Hepatocyte (in vitro differentiated cells): ENCODE results near the gene BABAM1. TPM values are rescaled to one million over a fixed set of nuclear protein-coding genes. Genes with fewer than 3 reads are reported as not detected.

ENCODE experiments used
- DNase-seq: peaks from one replicate; pipeline ENCODE4 v3.0.0-alpha.2; 2016; ENCODE audit warnings: low spot score
- H2AFZ ChIP-seq: fragments of 200-600 bp; sonication (generic); 2 replicates; pipeline ENCODE4 v1.6.0; 2016; ENCODE audit warnings: antibody characterized with exemption, mild to moderate bottlenecking
- H3K27ac ChIP-seq: fragments of 200-600 bp; sonication (generic); 2 replicates; pipeline ENCODE4 v1.5.1; 2016; ENCODE audit warnings: mild to moderate bottlenecking
- H3K27me3 ChIP-seq: fragments of 200-600 bp; sonication (generic); 2 replicates; pipeline ENCODE4 v1.6.1; 2016
- H3K36me3 ChIP-seq: fragments of 200-600 bp; sonication (generic); replicated peaks from 2 replicates; pipeline ENCODE4 v1.5.1; 2016; ENCODE audit warnings: low read depth; ENCODE audit not compliant: insufficient read depth
- H3K4me1 ChIP-seq: fragments of 200-600 bp; sonication (generic); 2 replicates; pipeline ENCODE4 v1.5.1; 2016; ENCODE audit warnings: mild to moderate bottlenecking, moderate library complexity; ENCODE audit not compliant: insufficient read depth
- H3K4me2 ChIP-seq: fragments of 200-600 bp; sonication (generic); 2 replicates; pipeline ENCODE4 v1.6.0; 2016
- H3K4me3 ChIP-seq: fragments of 200-600 bp; sonication (generic); 2 replicates; pipeline ENCODE4 v1.5.1; 2016; ENCODE audit warnings: mild to moderate bottlenecking
- H3K79me2 ChIP-seq: fragments of 200-600 bp; sonication (generic); 2 replicates; pipeline ENCODE4 v1.6.0; 2017; ENCODE audit warnings: mild to moderate bottlenecking
- H3K9me2 ChIP-seq: fragments of 200-600 bp; sonication (generic); replicated peaks from 2 replicates; pipeline ENCODE4 v1.6.0; 2017; ENCODE audit warnings: mild to moderate bottlenecking; ENCODE audit not compliant: insufficient read depth
- H3K9me3 ChIP-seq: fragments of 200-600 bp; sonication (generic); 2 replicates; pipeline ENCODE4 v1.5.1; 2016; ENCODE audit warnings: low read depth, mild to moderate bottlenecking
- H4K20me1 ChIP-seq: fragments of 200-600 bp; sonication (generic); 2 replicates; pipeline ENCODE4 v1.6.0; 2016; ENCODE audit warnings: mild to moderate bottlenecking; ENCODE audit not compliant: insufficient read depth, poor library complexity, severe bottlenecking
- EZH2 ChIP-seq: fragments of 200-600 bp; sonication (generic); IDR thresholded peaks from 2 replicates; pipeline ENCODE4 v1.6.1; 2016; ENCODE audit warnings: antibody characterized with exemption, mild to moderate bottlenecking, borderline replicate concordance
- EZH2phosphoT487 ChIP-seq: fragments of 200-600 bp; sonication (generic); IDR thresholded peaks from one replicate; pipeline ENCODE4 v1.6.1; 2018; ENCODE audit warnings: antibody characterized with exemption, mild to moderate bottlenecking, low read depth, moderate library complexity; ENCODE audit not compliant: unreplicated experiment, severe bottlenecking
- WGBS: methylation state at CpG from one replicate; pipeline ENCODE4 v1.1.6; 2016; ENCODE audit warnings: low lambda C conversion rate; ENCODE audit errors: missing lambda C conversion rate; 5-methylcytosine and 5-hydroxymethylcytosine counted together
- polyA plus RNA-seq: library from polyadenylated mRNA; unstranded; fragments of >200 nt; fragmentation: Nextera tagmentation; extraction: Ambion mirVana; gene quantifications from 2 replicates; pipeline ENCODE4 v1.2.1, GENCODE V29; 2016
- total RNA-seq: library from RNA; depleted of rRNA; stranded (reverse); fragments of >200 nt; gene quantifications from 2 replicates; pipeline ENCODE4 v1.2.3, GENCODE V29; 2014
- TF ChIP-seq, protein P1 (sequence below): fragments of 200-600 bp; sonication (generic); IDR thresholded peaks from 2 replicates; pipeline ENCODE4 v1.5.1; 2016; ENCODE audit warnings: antibody characterized with exemption, mild to moderate bottlenecking; ENCODE audit not compliant: poor library complexity

The BABAM1 gene
- 63.8 and 71.4 TPM in 2 replicates for total RNA-seq
- polyA plus RNA-seq: 94.1 and 97.9 TPM in 2 replicates

DNA sequence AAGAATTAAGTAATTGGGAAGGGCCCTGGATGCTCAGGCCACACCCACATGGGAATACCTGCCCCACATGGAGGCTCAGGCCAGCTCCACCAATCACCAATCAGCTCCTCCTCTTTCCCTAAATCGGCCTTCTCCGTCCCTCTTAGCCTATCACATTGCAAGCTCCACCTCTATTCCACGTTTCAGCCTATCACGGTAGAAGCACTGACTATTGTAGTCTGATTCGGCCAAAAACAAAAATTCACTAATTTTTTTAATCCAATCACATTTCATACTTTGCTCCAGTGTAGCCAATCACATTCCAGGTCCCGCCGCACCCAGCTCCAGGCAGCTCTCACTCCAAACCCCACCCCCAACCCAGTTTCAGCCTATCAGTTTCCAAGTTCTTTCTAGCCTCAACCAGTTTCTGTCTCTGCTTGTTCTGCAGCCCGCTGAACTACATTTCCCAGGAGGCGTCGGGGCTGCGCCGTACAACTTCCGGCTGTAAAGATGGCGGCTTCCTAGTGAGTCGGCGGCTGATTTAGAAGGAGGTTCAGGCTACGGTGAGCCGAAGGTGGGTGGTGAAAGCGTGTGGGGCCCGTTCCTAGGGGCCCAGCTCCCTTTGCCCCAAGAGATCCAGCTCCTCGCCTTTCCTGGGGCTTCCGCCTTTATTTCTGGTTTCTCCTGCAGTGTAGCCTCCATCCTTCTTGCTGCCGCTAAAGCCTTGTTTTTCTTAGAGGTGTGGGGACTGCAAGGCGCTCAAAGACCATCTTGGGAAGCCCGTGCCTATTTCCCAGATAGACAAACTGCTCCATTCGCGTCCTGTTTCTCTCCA is at the start of gene BABAM1:
Gene BABAM1, plus strand, starts transcription at position 469 of the 814 bp plus-strand sequence. CDS start 1,364 bp downstream, outside the sequence.
- Histone ChIP-seq H3K9me2 (no peaks in the 10 kb centered on the region), H3K9me3 (no peaks in the 10 kb centered on the region), H3K36me3 (no peaks in the 10 kb centered on the region), H3K27me3 (no peaks in the 10 kb centered on the region), H3K27ac (peak within 1 kb of the TSS; percentile 18), H4K20me1 (no peaks in the 10 kb centered on the region), H3K4me3 (peak within 1 kb of the TSS; percentile 34), H3K79me2 (peaks cover 12% of the 10 kb centered on the region), H3K4me2 (peak within 1 kb of the TSS; percentile 92), H2AFZ (peak within 1 kb of the TSS; percentile 38), H3K4me1 (peaks cover 4% of the 10 kb centered on the region)
- no peak for TF ChIP-seq EZH2phosphoT487
- TF ChIP-seq, protein P1, sequence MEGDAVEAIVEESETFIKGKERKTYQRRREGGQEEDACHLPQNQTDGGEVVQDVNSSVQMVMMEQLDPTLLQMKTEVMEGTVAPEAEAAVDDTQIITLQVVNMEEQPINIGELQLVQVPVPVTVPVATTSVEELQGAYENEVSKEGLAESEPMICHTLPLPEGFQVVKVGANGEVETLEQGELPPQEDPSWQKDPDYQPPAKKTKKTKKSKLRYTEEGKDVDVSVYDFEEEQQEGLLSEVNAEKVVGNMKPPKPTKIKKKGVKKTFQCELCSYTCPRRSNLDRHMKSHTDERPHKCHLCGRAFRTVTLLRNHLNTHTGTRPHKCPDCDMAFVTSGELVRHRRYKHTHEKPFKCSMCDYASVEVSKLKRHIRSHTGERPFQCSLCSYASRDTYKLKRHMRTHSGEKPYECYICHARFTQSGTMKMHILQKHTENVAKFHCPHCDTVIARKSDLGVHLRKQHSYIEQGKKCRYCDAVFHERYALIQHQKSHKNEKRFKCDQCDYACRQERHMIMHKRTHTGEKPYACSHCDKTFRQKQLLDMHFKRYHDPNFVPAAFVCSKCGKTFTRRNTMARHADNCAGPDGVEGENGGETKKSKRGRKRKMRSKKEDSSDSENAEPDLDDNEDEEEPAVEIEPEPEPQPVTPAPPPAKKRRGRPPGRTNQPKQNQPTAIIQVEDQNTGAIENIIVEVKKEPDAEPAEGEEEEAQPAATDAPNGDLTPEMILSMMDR: no peak
- no peak for TF ChIP-seq EZH2
- peak; percentile 97 for DNase-seq
- 1% methylated on average over 27 of the region's 27 CpGs for WGBS

- no peaks in the 10 kb centered on the region for H3K9me2 ChIP-seq
- TF ChIP-seq, protein P1: no peak
- TF ChIP-seq EZH2 (no peak), EZH2phosphoT487 (no peak)
- WGBS: 97% methylated on average over 8 of the region's 8 CpGs
Measured at GRCh38 chr19:17219286-17219685, 48.0 kb upstream of the BABAM1 start.

DNA sequence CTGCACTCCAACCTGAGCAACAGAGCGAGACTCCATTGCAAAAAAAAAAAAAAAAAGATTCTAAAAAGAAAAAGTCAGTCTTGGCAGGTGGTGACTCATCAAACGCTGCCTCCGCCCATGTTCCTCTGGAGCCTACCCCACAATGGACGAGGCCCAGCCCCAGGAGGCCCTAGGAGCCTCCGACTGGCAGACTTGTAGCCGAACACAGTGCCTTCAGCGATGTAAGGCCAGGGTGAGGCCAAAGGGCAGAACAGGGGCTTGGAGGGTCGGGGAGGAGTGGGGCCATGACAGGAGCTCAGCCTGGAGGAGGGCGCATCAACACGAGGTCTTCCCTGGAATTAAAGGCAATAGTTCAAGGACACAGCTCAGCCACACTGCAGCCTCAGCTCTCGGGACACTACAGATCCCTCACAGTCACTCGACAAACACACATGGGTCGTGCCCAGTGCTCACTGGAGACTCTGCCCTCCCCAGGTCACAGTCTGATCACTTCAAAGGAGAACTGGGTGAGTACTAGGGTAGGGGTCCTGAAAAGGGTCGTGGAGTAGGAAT is 47.0 kb upstream of the BABAM1 start:
- H3K9me2 ChIP-seq: no peaks in the 10 kb centered on the region
- H3K9me3 ChIP-seq: no peaks in the 10 kb centered on the region
- H3K4me2 ChIP-seq: peak overlapping the region; percentile 7
- DNase-seq: peak; percentile 83
- no peaks in the 10 kb centered on the region for H3K36me3 ChIP-seq
- no peaks in the 10 kb centered on the region for H4K20me1 ChIP-seq
- H3K79me2 ChIP-seq: peaks cover 6% of the 10 kb centered on the region
- no peak overlapping the region for H3K4me3 ChIP-seq
- 69% methylated on average over 14 of the region's 14 CpGs for WGBS
- no peaks in the 10 kb centered on the region for H3K4me1 ChIP-seq
- H2AFZ ChIP-seq: no peak overlapping the region
- H3K27me3 ChIP-seq: no peaks in the 10 kb centered on the region
- TF ChIP-seq EZH2: no peak
- no peak for TF ChIP-seq EZH2phosphoT487
- TF ChIP-seq, protein P1: no peak
- peak overlapping the region; percentile 29 for H3K27ac ChIP-seq

More at GRCh38 chr19:17219286-17219685, 48.0 kb upstream of the BABAM1 start:
- no peak overlapping the region for H3K4me2 ChIP-seq
- H4K20me1 ChIP-seq: no peaks in the 10 kb centered on the region
- DNase-seq: no peak
- H3K9me3 ChIP-seq: no peaks in the 10 kb centered on the region
- peaks cover 6% of the 10 kb centered on the region for H3K4me1 ChIP-seq
- H3K79me2 ChIP-seq: peaks cover 12% of the 10 kb centered on the region
- no peak overlapping the region for H3K4me3 ChIP-seq
- no peak overlapping the region for H2AFZ ChIP-seq
- no peaks in the 10 kb centered on the region for H3K27me3 ChIP-seq
- H3K36me3 ChIP-seq: no peaks in the 10 kb centered on the region
- H3K27ac ChIP-seq: no peak overlapping the region
